Activated CD4-positive, alpha-beta T cell treated with anti-CD3 and anti-CD28 coated beads for 36 hours (primary cell): ENCODE results near the gene CASS4. TPM values are rescaled to one million over a fixed set of nuclear protein-coding genes. Genes with fewer than 3 reads are reported as not detected.

ENCODE experiments used
- ATAC-seq: fragments of 200-7000 bp; cut with Tn5 transposase; one replicate; pipeline ENCODE4 v1.10.0; 2021; ENCODE audit warnings: mild to moderate bottlenecking, moderate library complexity
- CTCF ChIA-PET: fragments of 350-600 bp; sonication (Branson Sonifier 250); formaldehyde crosslinking; loops from one replicate; lab custom pipeline; 2021; ENCODE audit warnings: antibody characterized with exemption; lab: Charles Lee
- POLR2A ChIA-PET: fragments of 350-600 bp; sonication (Branson Sonifier 250); formaldehyde crosslinking; loops from one replicate; lab custom pipeline; 2021; ENCODE audit warnings: antibody characterized with exemption, inconsistent platforms; lab: Charles Lee
- DNase-seq: peaks from one replicate; pipeline ENCODE4 v3.0.0-alpha.2; 2020
- H3K27ac Mint-ChIP-seq: one replicate; pipeline ENCODE4 v1.8.0; 2021; ENCODE audit warnings: mixed read lengths
- H3K27me3 Mint-ChIP-seq: one replicate; pipeline ENCODE4 v1.8.0; 2021; ENCODE audit warnings: mixed read lengths
- H3K36me3 Mint-ChIP-seq: one replicate; pipeline ENCODE4 v1.8.0; 2021; ENCODE audit warnings: low read depth, mixed read lengths
- H3K4me1 Mint-ChIP-seq: one replicate; pipeline ENCODE4 v1.8.0; 2021; ENCODE audit warnings: mixed read lengths
- H3K4me3 Mint-ChIP-seq: one replicate; pipeline ENCODE4 v1.8.0; 2021; ENCODE audit warnings: mild to moderate bottlenecking, moderate library complexity, mixed read lengths
- H3K9me3 Mint-ChIP-seq: one replicate; pipeline ENCODE4 v1.8.0; 2021; ENCODE audit warnings: low read depth, mixed read lengths
- intact Hi-C, 2 experiments: fragments of 100-400 bp; cut with DNase I in 1 of 2; cut with micrococcal nuclease in 1 of 2; formaldehyde crosslinking; loops; one replicate each; pipeline versions ENCODE4 v1.14.2 to v1.15.1; 2022 to 2024; cut with DNase I, micrococcal nuclease
- total RNA-seq, 2 experiments: library from RNA; stranded (reverse); gene quantifications; one replicate each; pipeline ENCODE4 v1.2.3, GENCODE V29; 2021

Gene CASS4
- total RNA-seq, 2 experiments from 2014 or later = 5.1 to 5.6 TPM

GRCh38 chr20:56442389-56443365, 30.6 kb downstream of the CASS4 start:
- ChIA-PET POLR2A (interaction anchor here (0.7 to 2.0 kb wide), 2 partner anchors 12 to 24 kb away, joined by 4 read pairs; no protein-coding TSS in a partner anchor), CTCF (interaction anchor here (0.8 to 2.3 kb wide), 4 partner anchors 13 to 44 kb away, joined by 3 to 7 read pairs (median 4); no protein-coding TSS in a partner anchor)
- intact Hi-C loops = no loop called here
- Mint-ChIP-seq H3K4me1 (peaks cover 30% of the 10 kb centered on the region), H3K9me3 (no peaks in the 10 kb centered on the region), H3K36me3 (peaks cover 16% of the 10 kb centered on the region), H3K27ac (peak overlapping the region; percentile 76), H3K27me3 (no peaks in the 10 kb centered on the region), H3K4me3 (no peak overlapping the region)
- peak; percentile 20 for DNase-seq
- peak; percentile 51 for ATAC-seq

GRCh38 chr20:56443654-56444540, 31.8 kb downstream of the CASS4 start:
- peak overlapping the region; percentile 47 for H3K27ac Mint-ChIP-seq
- ChIA-PET POLR2A (interaction anchor here (2.0 kb wide), 1 partner anchor 25 kb away, joined by 4 read pairs; no protein-coding TSS in a partner anchor), CTCF (interaction anchor here (1.1 to 2.3 kb wide), 2 partner anchors 23 to 45 kb away, joined by 3 to 7 read pairs; no protein-coding TSS in a partner anchor)
- no peaks in the 10 kb centered on the region for H3K9me3 Mint-ChIP-seq
- no peak overlapping the region for H3K4me3 Mint-ChIP-seq
- no peaks in the 10 kb centered on the region for H3K27me3 Mint-ChIP-seq
- H3K4me1 Mint-ChIP-seq = peaks cover 30% of the 10 kb centered on the region
- ATAC-seq = no peak
- H3K36me3 Mint-ChIP-seq = peaks cover 14% of the 10 kb centered on the region
- intact Hi-C loops = no loop called here
- no peak for DNase-seq

GRCh38 chr20:56445130-56445529, 33.1 kb downstream of the CASS4 start:
- intact Hi-C loops = no loop called here
- ATAC-seq (no peak), DNase-seq (no peak)
- Mint-ChIP-seq H3K27me3 (no peaks in the 10 kb centered on the region), H3K36me3 (peaks cover 16% of the 10 kb centered on the region), H3K4me3 (no peak overlapping the region), H3K9me3 (no peaks in the 10 kb centered on the region), H3K4me1 (peaks cover 22% of the 10 kb centered on the region), H3K27ac (peak overlapping the region; percentile 67)
- POLR2A ChIA-PET = no interaction called here
- CTCF ChIA-PET = interaction anchor here (0.8 kb wide), 1 partner anchor 22 kb away, joined by 3 read pairs; no protein-coding TSS in a partner anchor

GRCh38 chr20:56445540-56445939, 33.5 kb downstream of the CASS4 start:
- H3K27me3 Mint-ChIP-seq = no peaks in the 10 kb centered on the region
- POLR2A ChIA-PET = no interaction called here
- H3K36me3 Mint-ChIP-seq = peaks cover 16% of the 10 kb centered on the region
- intact Hi-C loops = no loop called here
- CTCF ChIA-PET = interaction anchor here (0.8 kb wide), 1 partner anchor 22 kb away, joined by 3 read pairs; no protein-coding TSS in a partner anchor
- no peak overlapping the region for H3K27ac Mint-ChIP-seq
- no peak for DNase-seq
- peaks cover 18% of the 10 kb centered on the region for H3K4me1 Mint-ChIP-seq
- no peak for ATAC-seq
- no peak overlapping the region for H3K4me3 Mint-ChIP-seq
- no peaks in the 10 kb centered on the region for H3K9me3 Mint-ChIP-seq

- H3K4me1 Mint-ChIP-seq = peaks cover 8% of the 10 kb centered on the region
- intact Hi-C loops = no loop called here
- H3K36me3 Mint-ChIP-seq = peaks cover 21% of the 10 kb centered on the region
- CTCF ChIA-PET = interaction anchor here (0.9 kb wide), 1 partner anchor 14 kb away, joined by 3 read pairs; no protein-coding TSS in a partner anchor
- no peaks in the 10 kb centered on the region for H3K27me3 Mint-ChIP-seq
- no peak overlapping the region for H3K4me3 Mint-ChIP-seq
- ATAC-seq (no peak), DNase-seq (no peak)
- H3K9me3 Mint-ChIP-seq = no peaks in the 10 kb centered on the region
- H3K27ac Mint-ChIP-seq = no peak overlapping the region
- POLR2A ChIA-PET = no interaction called here
Measured at GRCh38 chr20:56447227-56447626, 35.2 kb downstream of the CASS4 start.

- H3K9me3 Mint-ChIP-seq = no peaks in the 10 kb centered on the region
- H3K27me3 Mint-ChIP-seq = no peaks in the 10 kb centered on the region
- DNase-seq (no peak), ATAC-seq (no peak)
- CTCF ChIA-PET = no interaction called here
- peaks cover 20% of the 10 kb centered on the region for H3K36me3 Mint-ChIP-seq
- H3K4me1 Mint-ChIP-seq = peaks cover 11% of the 10 kb centered on the region
- POLR2A ChIA-PET = no interaction called here
- H3K4me3 Mint-ChIP-seq = no peak overlapping the region
- intact Hi-C loops = no loop called here
- H3K27ac Mint-ChIP-seq = no peak overlapping the region
Measured at GRCh38 chr20:56449459-56449858, 37.4 kb downstream of the CASS4 start.

GRCh38 chr20:56451056-56451765, 39.2 kb downstream of the CASS4 start:
- Mint-ChIP-seq H3K36me3 (peaks cover 14% of the 10 kb centered on the region), H3K27ac (no peak overlapping the region), H3K9me3 (no peaks in the 10 kb centered on the region), H3K4me3 (no peak overlapping the region), H3K27me3 (no peaks in the 10 kb centered on the region), H3K4me1 (peaks cover 21% of the 10 kb centered on the region)
- ChIA-PET CTCF (no interaction called here), POLR2A (no interaction called here)
- ATAC-seq = no peak
- DNase-seq = no peak
- intact Hi-C loops = loop anchor here in 1 of 2 experiments (5.0 kb wide), 1 partner anchor 34 kb away; no protein-coding TSS in a partner anchor

GRCh38 chr20:56453352-56453751, 41.3 kb downstream of the CASS4 start:
- no peak overlapping the region for H3K4me3 Mint-ChIP-seq
- H3K4me1 Mint-ChIP-seq = peaks cover 24% of the 10 kb centered on the region
- intact Hi-C loops = loop anchor here in 1 of 2 experiments (5.0 kb wide), 1 partner anchor 36 kb away; no protein-coding TSS in a partner anchor
- no peaks in the 10 kb centered on the region for H3K9me3 Mint-ChIP-seq
- no peak for DNase-seq
- ATAC-seq = no peak
- no peaks in the 10 kb centered on the region for H3K27me3 Mint-ChIP-seq
- POLR2A ChIA-PET = no interaction called here
- CTCF ChIA-PET = no interaction called here
- no peak overlapping the region for H3K27ac Mint-ChIP-seq
- H3K36me3 Mint-ChIP-seq = peaks cover 17% of the 10 kb centered on the region

- Mint-ChIP-seq H3K27ac (peak overlapping the region; percentile 82), H3K4me3 (no peak overlapping the region), H3K27me3 (no peaks in the 10 kb centered on the region), H3K4me1 (peaks cover 24% of the 10 kb centered on the region), H3K9me3 (no peaks in the 10 kb centered on the region), H3K36me3 (peaks cover 19% of the 10 kb centered on the region)
- CTCF ChIA-PET = interaction anchor here (0.7 to 1.2 kb wide), 2 partner anchors 17 to 28 kb away, joined by 3 to 4 read pairs; no protein-coding TSS in a partner anchor
- intact Hi-C loops = loop anchor here (1.0 to 5.0 kb wide), 3 partner anchors 14 to 37 kb away; partner anchors contain the start of gene RTF2 (in 1 of the 2)
- ATAC-seq = peak; percentile 93
- POLR2A ChIA-PET = interaction anchor here (0.5 to 1.0 kb wide), 3 partner anchors 13 to 61 kb away, joined by 4 to 7 read pairs (median 4); no protein-coding TSS in a partner anchor
- peak; percentile 37 for DNase-seq
Measured at GRCh38 chr20:56454754-56455153, 42.7 kb downstream of the CASS4 start.

GRCh38 chr20:56458206-56458821, 46.3 kb downstream of the CASS4 start:
- Mint-ChIP-seq H3K4me3 (no peak overlapping the region), H3K27me3 (no peaks in the 10 kb centered on the region), H3K36me3 (peaks cover 9% of the 10 kb centered on the region), H3K27ac (no peak overlapping the region), H3K4me1 (peaks cover 37% of the 10 kb centered on the region), H3K9me3 (no peaks in the 10 kb centered on the region)
- intact Hi-C loops = no loop called here
- CTCF ChIA-PET = interaction anchor here (0.8 to 1.0 kb wide), 2 partner anchors 8 to 59 kb away, joined by 3 read pairs; no protein-coding TSS in a partner anchor
- ATAC-seq (no peak), DNase-seq (no peak)
- POLR2A ChIA-PET = no interaction called here
